ENCODE results near the gene DOCK10.

- TF ChIP-seq POLR2A (IDR thresholded peaks at IDR 0.05) (no peak), CTCF (IDR thresholded peaks at IDR 0.05) (no peak)
Measured at GRCh38 chr2:224865016-224865415, 177.3 kb downstream of the DOCK10 start.

Data from testis (tissue), 2 donors.